Measurements from ENCODE around the gene C1orf122. TPM values are rescaled to one million over a fixed set of nuclear protein-coding genes. Genes with fewer than 3 reads are reported as not detected.
A peak's percentile ranks its signal among the peaks of the same experiment; 100 is the strongest.

Gene C1orf122
- total and polyA plus RNA-seq, 2 of the 13 experiments (the other 11 are each of a cell fraction or from before 2014, with no cell fraction given) = 18.7 to 40.6 TPM

DNA sequence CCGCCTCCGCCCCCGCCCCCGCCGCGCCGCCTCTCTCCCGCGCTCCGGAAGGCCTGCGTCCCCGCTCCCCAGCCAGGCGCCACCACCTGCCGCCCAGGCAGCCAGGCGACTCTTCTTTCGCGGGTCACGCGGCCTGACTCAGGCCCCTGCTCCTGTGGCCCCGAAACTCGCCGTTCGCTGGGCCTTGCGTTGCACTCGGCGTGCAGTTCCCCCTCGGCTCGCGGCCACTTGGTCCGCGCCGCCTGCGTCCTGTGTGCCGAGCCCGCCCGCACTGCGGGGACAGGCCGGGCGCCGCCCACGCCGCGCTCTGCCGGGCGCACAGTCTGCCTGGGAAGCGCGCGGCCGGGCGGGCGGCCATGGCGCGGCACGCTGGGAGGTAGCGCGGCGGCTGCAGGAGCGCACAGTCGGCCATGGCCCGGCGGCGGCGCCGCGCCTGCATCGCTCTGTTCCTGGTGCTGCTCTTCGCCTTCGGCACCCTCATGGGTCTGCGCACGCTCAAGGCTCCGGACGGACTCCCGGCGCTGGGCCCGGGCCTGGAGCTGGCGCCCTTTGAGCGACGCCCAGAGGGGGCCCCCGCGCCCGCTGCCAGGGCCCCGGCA, 13.7 kb upstream of the C1orf122 start, which contains the start of gene MANEAL (continued):
- TF ChIP-seq, protein P1, sequence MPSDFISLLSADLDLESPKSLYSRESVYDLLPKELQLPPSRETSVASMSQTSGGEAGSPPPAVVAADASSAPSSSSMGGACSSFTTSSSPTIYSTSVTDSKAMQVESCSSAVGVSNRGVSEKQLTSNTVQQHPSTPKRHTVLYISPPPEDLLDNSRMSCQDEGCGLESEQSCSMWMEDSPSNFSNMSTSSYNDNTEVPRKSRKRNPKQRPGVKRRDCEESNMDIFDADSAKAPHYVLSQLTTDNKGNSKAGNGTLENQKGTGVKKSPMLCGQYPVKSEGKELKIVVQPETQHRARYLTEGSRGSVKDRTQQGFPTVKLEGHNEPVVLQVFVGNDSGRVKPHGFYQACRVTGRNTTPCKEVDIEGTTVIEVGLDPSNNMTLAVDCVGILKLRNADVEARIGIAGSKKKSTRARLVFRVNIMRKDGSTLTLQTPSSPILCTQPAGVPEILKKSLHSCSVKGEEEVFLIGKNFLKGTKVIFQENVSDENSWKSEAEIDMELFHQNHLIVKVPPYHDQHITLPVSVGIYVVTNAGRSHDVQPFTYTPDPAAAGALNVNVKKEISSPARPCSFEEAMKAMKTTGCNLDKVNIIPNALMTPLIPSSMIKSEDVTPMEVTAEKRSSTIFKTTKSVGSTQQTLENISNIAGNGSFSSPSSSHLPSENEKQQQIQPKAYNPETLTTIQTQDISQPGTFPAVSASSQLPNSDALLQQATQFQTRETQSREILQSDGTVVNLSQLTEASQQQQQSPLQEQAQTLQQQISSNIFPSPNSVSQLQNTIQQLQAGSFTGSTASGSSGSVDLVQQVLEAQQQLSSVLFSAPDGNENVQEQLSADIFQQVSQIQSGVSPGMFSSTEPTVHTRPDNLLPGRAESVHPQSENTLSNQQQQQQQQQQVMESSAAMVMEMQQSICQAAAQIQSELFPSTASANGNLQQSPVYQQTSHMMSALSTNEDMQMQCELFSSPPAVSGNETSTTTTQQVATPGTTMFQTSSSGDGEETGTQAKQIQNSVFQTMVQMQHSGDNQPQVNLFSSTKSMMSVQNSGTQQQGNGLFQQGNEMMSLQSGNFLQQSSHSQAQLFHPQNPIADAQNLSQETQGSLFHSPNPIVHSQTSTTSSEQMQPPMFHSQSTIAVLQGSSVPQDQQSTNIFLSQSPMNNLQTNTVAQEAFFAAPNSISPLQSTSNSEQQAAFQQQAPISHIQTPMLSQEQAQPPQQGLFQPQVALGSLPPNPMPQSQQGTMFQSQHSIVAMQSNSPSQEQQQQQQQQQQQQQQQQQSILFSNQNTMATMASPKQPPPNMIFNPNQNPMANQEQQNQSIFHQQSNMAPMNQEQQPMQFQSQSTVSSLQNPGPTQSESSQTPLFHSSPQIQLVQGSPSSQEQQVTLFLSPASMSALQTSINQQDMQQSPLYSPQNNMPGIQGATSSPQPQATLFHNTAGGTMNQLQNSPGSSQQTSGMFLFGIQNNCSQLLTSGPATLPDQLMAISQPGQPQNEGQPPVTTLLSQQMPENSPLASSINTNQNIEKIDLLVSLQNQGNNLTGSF (CRISPR knock-in tag; IDR thresholded peaks at IDR 0.05) = peak; percentile 57; the same call in 1 of the 2 replicates
- TF ChIP-seq PAWR (CRISPR knock-in tag; IDR thresholded peaks at IDR 0.05; ENCODE audit: borderline replicate concordance) (no peak), ATRX (CRISPR knock-in tag; IDR thresholded peaks at IDR 0.05; ENCODE audit: borderline replicate concordance) (no peak), ZNF616 (CRISPR knock-in tag; IDR thresholded peaks at IDR 0.05; ENCODE audit: low read depth) (peak; percentile 82), PAF1 (CRISPR knock-in tag; IDR thresholded peaks at IDR 0.05) (no peak), MTA3 (CRISPR knock-in tag; IDR thresholded peaks at IDR 0.05) (no peak), TOPORS (CRISPR knock-in tag; IDR thresholded peaks at IDR 0.05) (no peak), ZNF143 (CRISPR knock-in tag; IDR thresholded peaks at IDR 0.05) (0 out of 2 replicates have a peak, but pooled peaks have one; percentile 9), IRF2 (CRISPR knock-in tag; IDR thresholded peaks at IDR 0.05) (no peak)
- TF ChIP-seq, protein P2, sequence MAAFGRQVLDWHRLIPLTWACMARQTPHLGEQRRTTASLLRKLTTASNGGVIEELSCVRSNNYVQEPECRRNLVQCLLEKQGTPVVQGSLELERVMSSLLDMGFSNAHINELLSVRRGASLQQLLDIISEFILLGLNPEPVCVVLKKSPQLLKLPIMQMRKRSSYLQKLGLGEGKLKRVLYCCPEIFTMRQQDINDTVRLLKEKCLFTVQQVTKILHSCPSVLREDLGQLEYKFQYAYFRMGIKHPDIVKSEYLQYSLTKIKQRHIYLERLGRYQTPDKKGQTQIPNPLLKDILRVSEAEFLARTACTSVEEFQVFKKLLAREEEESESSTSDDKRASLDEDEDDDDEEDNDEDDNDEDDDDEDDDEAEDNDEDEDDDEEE (CRISPR knock-in tag; IDR thresholded peaks at IDR 0.05) = no peak
- TF ChIP-seq, protein P3, sequence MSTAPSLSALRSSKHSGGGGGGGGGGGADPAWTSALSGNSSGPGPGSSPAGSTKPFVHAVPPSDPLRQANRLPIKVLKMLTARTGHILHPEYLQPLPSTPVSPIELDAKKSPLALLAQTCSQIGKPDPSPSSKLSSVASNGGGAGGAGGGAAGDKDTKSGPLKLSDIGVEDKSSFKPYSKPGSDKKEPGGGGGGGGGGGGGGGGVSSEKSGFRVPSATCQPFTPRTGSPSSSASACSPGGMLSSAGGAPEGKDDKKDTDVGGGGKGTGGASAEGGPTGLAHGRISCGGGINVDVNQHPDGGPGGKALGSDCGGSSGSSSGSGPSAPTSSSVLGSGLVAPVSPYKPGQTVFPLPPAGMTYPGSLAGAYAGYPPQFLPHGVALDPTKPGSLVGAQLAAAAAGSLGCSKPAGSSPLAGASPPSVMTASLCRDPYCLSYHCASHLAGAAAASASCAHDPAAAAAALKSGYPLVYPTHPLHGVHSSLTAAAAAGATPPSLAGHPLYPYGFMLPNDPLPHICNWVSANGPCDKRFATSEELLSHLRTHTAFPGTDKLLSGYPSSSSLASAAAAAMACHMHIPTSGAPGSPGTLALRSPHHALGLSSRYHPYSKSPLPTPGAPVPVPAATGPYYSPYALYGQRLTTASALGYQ (CRISPR knock-in tag; IDR thresholded peaks at IDR 0.05) = 0 out of 2 replicates have a peak, but pooled peaks have one; percentile 24
- TF ChIP-seq, protein P4, sequence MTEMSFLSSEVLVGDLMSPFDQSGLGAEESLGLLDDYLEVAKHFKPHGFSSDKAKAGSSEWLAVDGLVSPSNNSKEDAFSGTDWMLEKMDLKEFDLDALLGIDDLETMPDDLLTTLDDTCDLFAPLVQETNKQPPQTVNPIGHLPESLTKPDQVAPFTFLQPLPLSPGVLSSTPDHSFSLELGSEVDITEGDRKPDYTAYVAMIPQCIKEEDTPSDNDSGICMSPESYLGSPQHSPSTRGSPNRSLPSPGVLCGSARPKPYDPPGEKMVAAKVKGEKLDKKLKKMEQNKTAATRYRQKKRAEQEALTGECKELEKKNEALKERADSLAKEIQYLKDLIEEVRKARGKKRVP (CRISPR knock-in tag; IDR thresholded peaks at IDR 0.05) = peak in 1 of 2 experiments; percentile 39; a peak in 1 of 4 replicates
- TF ChIP-seq, protein P5, sequence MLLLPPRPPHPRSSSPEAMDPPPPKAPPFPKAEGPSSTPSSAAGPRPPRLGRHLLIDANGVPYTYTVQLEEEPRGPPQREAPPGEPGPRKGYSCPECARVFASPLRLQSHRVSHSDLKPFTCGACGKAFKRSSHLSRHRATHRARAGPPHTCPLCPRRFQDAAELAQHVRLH (CRISPR knock-in tag; IDR thresholded peaks at IDR 0.05; ENCODE audit: borderline replicate concordance, low read depth) = no peak
- TF ChIP-seq, protein P6, sequence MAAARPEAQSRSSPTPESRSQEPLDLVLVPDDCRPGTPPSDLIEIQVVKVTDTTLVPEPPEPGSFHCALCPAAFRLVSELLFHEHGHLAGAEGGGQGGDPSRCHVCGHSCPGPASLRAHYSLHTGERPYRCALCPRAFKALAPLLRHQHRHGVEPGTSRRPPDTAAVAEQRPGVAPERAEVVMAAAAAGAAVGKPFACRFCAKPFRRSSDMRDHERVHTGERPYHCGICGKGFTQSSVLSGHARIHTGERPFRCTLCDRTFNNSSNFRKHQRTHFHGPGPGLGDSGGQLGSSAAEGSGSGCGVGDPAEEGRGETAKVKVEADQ (CRISPR knock-in tag; IDR thresholded peaks at IDR 0.05; ENCODE audit: borderline replicate concordance) = peak; percentile 72; the same call in 1 of the 2 replicates
